Measurements from ENCODE around the gene SLC15A5. TPM values are rescaled to one million over a fixed set of nuclear protein-coding genes. Genes with fewer than 3 reads are reported as not detected.

Gene SLC15A5
- total and polyA plus RNA-seq, 2 donors from 2014 or later, result not detected

DNA sequence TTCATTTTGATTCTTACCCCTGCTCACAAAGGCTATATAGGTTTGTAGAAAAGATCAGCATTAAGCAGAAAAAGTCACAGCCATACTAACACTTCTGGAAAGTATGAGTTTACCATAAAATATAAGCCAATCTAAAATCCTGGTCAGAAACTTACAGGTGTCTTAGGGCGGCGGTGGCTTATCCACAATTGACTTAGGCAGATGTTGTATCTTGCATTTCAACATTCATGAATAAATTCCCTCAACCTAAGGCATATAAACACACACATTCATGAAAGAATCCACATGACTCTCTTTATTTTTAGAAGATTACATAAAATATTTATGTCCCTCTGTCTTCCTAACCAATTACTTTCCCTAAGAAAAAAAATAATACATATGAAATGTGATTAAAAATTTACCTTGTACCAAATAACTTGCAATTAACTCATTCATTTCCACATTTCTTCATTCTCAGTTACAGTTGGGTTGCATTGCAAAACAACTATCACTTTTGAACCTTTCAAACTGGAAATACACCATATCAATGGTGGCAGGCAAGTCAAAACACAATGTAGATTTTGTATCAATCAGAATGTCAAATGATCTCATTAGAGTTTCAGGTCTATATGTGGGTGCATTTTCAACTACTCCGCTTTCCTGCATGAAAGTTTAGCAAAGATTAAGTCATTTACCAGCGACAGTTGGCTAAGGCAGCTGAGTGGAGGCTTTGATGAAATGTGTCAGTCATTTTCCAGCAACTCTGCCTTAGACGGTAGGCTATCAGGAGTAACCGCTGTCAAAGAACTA lies 124.4 kb downstream of the SLC15A5 start:
- Histone ChIP-seq H3K36me3 (ENCODE audit: control insufficient read depth in 2 of 3, insufficient read depth in 3 of 3, low read length in 3 of 3) (no peaks in the 10 kb centered on the region), H3K9me3 (ENCODE audit: control insufficient read depth in 2 of 3, insufficient read depth in 1 of 3, low read length in 3 of 3) (no peaks in the 10 kb centered on the region), H3K4me1 (ENCODE audit: control insufficient read depth in 2 of 3, insufficient read depth in 2 of 3, low read depth in 1 of 3, low read length in 3 of 3) (no peaks in the 10 kb centered on the region), H3K27ac (ENCODE audit: low read depth in 2 of 2, low read length in 2 of 2) (no peak overlapping the region), H3K4me3 (ENCODE audit: low read length in 3 of 3) (no peak overlapping the region), H3K9ac (ENCODE audit: low read length in 3 of 3) (no peak overlapping the region), H3K27me3 (ENCODE audit: control insufficient read depth, insufficient read depth, low read length) (no peaks in the 10 kb centered on the region)
- DNase-seq (no peak), FAIRE-seq (no peak)
- intact Hi-C loops (cut with DNase I), result no loop called here
- TF ChIP-seq CTCF (IDR thresholded peaks at IDR 0.05; ENCODE audit: borderline replicate concordance, extremely low read depth, insufficient read depth), result no peak

GRCh38 chr12:16150276-16150675 lies 127.2 kb downstream of the SLC15A5 start:
- H3K27me3 ChIP-seq (ENCODE audit: control insufficient read depth, insufficient read depth, low read length), result no peaks in the 10 kb centered on the region
- H3K9me3 ChIP-seq (ENCODE audit: control insufficient read depth in 2 of 3, insufficient read depth in 1 of 3, low read length in 3 of 3), result no peaks in the 10 kb centered on the region
- H3K27ac ChIP-seq (ENCODE audit: low read depth in 2 of 2, low read length in 2 of 2), result no peak overlapping the region
- DNase-seq, result peak in 2 of 5 donors; percentile 10 to 14
- FAIRE-seq, result no peak
- TF ChIP-seq CTCF (IDR thresholded peaks at IDR 0.05; ENCODE audit: borderline replicate concordance, extremely low read depth, insufficient read depth), result no peak
- H3K4me1 ChIP-seq (ENCODE audit: control insufficient read depth in 2 of 3, insufficient read depth in 2 of 3, low read depth in 1 of 3, low read length in 3 of 3), result no peaks in the 10 kb centered on the region
- H3K36me3 ChIP-seq (ENCODE audit: control insufficient read depth in 2 of 3, insufficient read depth in 3 of 3, low read length in 3 of 3), result no peaks in the 10 kb centered on the region
- intact Hi-C loops (cut with DNase I), result no loop called here
- no peak overlapping the region for H3K9ac ChIP-seq (ENCODE audit: low read length in 3 of 3)
- no peak overlapping the region for H3K4me3 ChIP-seq (ENCODE audit: low read length in 3 of 3)

DNA sequence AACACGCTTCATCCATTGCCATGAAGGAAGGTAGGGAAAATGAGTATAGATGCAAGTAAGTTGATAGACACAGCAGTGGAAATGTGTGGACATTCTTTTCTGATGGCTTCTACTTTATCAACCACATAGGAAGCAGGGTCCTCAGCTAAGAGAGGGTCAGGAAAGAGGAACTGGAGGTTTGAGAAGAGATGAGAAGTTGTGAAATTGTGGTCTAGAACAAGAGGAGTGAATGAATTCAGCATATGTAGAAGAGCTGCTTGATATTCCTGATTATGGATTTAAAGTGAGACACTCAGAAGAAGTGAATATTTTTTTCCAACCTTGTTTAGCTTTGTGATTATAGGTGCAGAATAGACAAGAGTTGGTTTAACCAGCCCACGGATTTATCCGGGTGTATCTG lies 128.5 kb downstream of the SLC15A5 start:
- TF ChIP-seq CTCF (IDR thresholded peaks at IDR 0.05; ENCODE audit: borderline replicate concordance, extremely low read depth, insufficient read depth), result no peak
- intact Hi-C loops (cut with DNase I), result no loop called here
- no peaks in the 10 kb centered on the region for H3K4me1 ChIP-seq (ENCODE audit: control insufficient read depth in 2 of 3, insufficient read depth in 2 of 3, low read depth in 1 of 3, low read length in 3 of 3)

More for the DNA sequence above, 128.5 kb downstream of the SLC15A5 start:
- H3K27me3 ChIP-seq (ENCODE audit: control insufficient read depth, insufficient read depth, low read length), result no peaks in the 10 kb centered on the region
- no peak for FAIRE-seq
- H3K27ac ChIP-seq (ENCODE audit: low read depth in 2 of 2, low read length in 2 of 2), result no peak overlapping the region
- H3K4me3 ChIP-seq (ENCODE audit: low read length in 3 of 3), result no peak overlapping the region
- H3K9ac ChIP-seq (ENCODE audit: low read length in 3 of 3), result no peak overlapping the region
- DNase-seq, result no peak
- no peaks in the 10 kb centered on the region for H3K9me3 ChIP-seq (ENCODE audit: control insufficient read depth in 2 of 3, insufficient read depth in 1 of 3, low read length in 3 of 3)
- H3K36me3 ChIP-seq (ENCODE audit: control insufficient read depth in 2 of 3, insufficient read depth in 3 of 3, low read length in 3 of 3), result no peaks in the 10 kb centered on the region

Other genes starting within 250 kb of the SLC15A5 start
- 98.6 TPM for gene MGST1, start 70.0 kb upstream of the SLC15A5 start, total RNA-seq
- 350 TPM for gene MGST1, start 70.0 kb upstream of the SLC15A5 start, polyA plus RNA-seq (ENCODE audit: insufficient read depth, low read depth, low replicate concordance)

All from kidney (tissue), 14 donors.